Uterus (tissue), 4 donors: ENCODE measurements around the gene RNF208. TPM values are rescaled to one million over a fixed set of nuclear protein-coding genes. Genes with fewer than 3 reads are reported as not detected.

Source experiments
- DNase-seq, 2 donors: peaks; one replicate each; pipeline ENCODE4 v3.0.0-alpha.2; 2019 to 2020
- H3K27ac ChIP-seq, 2 donors: fragments of 200-600 bp; sonication (generic); 1 replicate in 1 of 2; 2 replicates in 1 of 2; pipeline ENCODE4 v1.5.1; 2016 to 2018
- H3K27me3 ChIP-seq, 2 donors: fragments of 200-600 bp; sonication (generic); one replicate each; pipeline ENCODE4 v1.5.1; 2018 to 2019; ENCODE audit warnings: control low read depth in 1 of 2
- H3K36me3 ChIP-seq, 2 donors: fragments of 200-600 bp; sonication (generic); one replicate each; pipeline ENCODE4 v1.5.1; 2019; ENCODE audit warnings: control low read depth in 1 of 2
- H3K4me1 ChIP-seq, 2 donors: fragments of 200-600 bp; sonication (generic); one replicate each; pipeline ENCODE4 v1.5.1; 2018 to 2019; ENCODE audit warnings: control low read depth in 1 of 2
- H3K4me3 ChIP-seq, 2 donors: fragments of 200-600 bp; sonication (generic); 1 replicate in 1 of 2; 2 replicates in 1 of 2; pipeline ENCODE4 v1.5.1; 2018 to 2019; ENCODE audit warnings: mild to moderate bottlenecking in 1 of 2
- H3K9me3 ChIP-seq, 2 donors: fragments of 200-600 bp; sonication (generic); one replicate each; pipeline ENCODE4 v1.5.1; 2019; ENCODE audit warnings: control low read depth in 1 of 2
- POLR2A ChIP-seq, 2 donors: fragments of 450-650 bp; IDR thresholded peaks; one replicate each; pipeline ENCODE4 v1.6.1; 2016; ENCODE audit warnings: antibody characterized with exemption in 2 of 2, mild to moderate bottlenecking in 1 of 2, moderate library complexity in 1 of 2
- intact Hi-C: fragments of 100-400 bp; cut with DNase I; formaldehyde crosslinking; loops from one replicate; pipeline ENCODE4 v1.15.1; 2023; ENCODE audit warnings: low total_unique reads
- total RNA-seq, 4 donors: library from RNA; depleted of rRNA in 3 of 4; stranded (reverse); fragments of >200 nt in 3 of 4; gene quantifications; one replicate each; pipeline versions ENCODE4 v1.1.0 to v1.2.4, GENCODE V29; 2014 to 2023
- TF ChIP-seq, protein P1 (sequence below), 4 experiments: fragments of 200-600 bp in 2 of 4; fragments of 450-650 bp in 2 of 4; sonication (generic) in 2 of 4; IDR thresholded peaks; one replicate each; pipeline ENCODE4 v1.5.1; 2016 to 2019; ENCODE audit warnings: antibody characterized with exemption in 4 of 4, mild to moderate bottlenecking in 2 of 4, moderate library complexity in 1 of 4
- donor health status: DM: yes; HTN: yes; CAD: no.

The RNF208 gene
- total RNA-seq, 4 donors from 2014 or later: 3.7 TPM; not detected in 3

DNA sequence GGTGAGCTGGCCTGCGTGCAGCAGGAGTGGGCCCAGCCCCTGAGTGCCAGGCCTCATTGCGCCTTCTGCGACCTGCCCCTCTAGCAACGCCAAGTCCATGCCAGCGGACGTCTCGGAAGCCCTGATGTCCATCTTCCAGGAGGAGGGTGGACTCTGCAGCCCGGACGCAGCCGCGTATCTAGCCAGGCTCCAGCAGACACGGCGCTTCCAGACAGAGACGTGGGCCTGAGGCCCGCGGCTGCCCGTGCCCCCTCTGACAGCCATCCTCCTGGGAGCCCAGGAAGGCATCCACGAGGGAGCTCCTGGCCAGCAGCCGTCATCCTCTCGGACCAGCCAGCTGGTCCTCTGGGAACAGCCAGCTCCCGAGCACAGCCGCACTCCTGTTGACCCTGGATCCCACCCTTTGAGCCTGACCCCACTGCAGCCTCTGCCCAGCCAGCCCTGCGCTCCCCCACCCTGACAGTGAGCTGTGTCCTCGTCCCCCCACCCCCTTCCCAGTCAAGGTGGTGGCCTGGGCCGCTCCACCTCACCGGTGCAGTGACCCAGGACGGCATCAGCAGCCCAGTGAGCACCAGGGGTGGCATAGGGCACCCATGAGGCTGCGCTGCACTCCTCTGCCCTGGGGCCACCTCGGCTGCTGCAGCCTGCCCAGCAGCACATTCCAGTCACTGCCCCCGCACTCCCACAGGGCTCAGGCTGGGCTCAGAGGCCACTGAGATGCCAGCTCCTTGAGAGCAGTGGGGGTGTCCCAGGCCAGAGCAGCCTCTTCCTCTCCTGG lies 5.7 kb downstream of the RNF208 start:
- Histone ChIP-seq H3K27me3 (no peaks in the 10 kb centered on the region), H3K9me3 (no peaks in the 10 kb centered on the region), H3K27ac (no peak overlapping the region), H3K4me1 (peaks cover 0 to 7% of the 10 kb centered on the region in 2 donors), H3K36me3 (no peaks in the 10 kb centered on the region), H3K4me3 (no peak overlapping the region)
- DNase-seq: no peak
- no peak for TF ChIP-seq POLR2A (IDR thresholded peaks at IDR 0.05)
- TF ChIP-seq, protein P1, sequence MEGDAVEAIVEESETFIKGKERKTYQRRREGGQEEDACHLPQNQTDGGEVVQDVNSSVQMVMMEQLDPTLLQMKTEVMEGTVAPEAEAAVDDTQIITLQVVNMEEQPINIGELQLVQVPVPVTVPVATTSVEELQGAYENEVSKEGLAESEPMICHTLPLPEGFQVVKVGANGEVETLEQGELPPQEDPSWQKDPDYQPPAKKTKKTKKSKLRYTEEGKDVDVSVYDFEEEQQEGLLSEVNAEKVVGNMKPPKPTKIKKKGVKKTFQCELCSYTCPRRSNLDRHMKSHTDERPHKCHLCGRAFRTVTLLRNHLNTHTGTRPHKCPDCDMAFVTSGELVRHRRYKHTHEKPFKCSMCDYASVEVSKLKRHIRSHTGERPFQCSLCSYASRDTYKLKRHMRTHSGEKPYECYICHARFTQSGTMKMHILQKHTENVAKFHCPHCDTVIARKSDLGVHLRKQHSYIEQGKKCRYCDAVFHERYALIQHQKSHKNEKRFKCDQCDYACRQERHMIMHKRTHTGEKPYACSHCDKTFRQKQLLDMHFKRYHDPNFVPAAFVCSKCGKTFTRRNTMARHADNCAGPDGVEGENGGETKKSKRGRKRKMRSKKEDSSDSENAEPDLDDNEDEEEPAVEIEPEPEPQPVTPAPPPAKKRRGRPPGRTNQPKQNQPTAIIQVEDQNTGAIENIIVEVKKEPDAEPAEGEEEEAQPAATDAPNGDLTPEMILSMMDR (IDR thresholded peaks at IDR 0.05): no peak
- intact Hi-C loops: no loop called here

DNA sequence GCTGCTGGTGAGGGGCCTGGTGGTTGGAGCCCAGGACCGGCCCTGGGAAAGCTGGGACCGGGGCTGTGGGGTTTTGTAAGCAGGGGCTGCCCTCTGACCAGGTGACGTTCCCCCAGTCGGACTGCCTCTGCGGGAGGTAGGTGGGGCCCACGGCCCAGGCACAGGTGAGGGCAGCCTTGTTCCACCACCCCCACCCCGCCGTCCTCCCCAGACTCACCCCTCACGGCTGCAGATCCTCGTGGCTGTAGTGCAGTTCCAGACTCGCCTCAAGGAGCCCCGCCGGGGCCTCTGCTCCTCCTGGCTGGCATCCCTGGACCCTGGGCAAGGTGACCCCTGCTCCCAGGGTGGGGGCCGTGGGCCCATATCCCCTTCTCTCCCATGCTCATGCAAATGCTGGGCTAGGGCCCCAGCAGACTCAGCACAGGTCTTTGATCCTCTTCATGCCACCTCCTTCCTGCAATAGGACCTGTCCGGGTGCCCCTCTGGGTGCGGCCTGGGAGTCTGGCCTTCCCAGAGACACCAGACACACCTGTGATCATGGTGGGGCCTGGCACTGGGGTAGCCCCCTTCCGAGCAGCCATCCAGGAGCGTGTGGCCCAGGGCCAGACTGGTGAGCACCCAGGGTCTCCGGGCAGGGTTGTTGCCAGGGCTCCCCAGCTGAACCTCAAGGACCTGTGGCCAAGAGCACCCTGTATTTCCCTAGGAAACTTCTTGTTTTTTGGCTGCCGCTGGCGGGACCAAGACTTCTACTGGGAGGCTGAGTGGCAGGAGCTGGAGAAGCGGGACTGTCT lies 6.6 kb downstream of the RNF208 start:
- TF ChIP-seq, protein P1 (IDR thresholded peaks at IDR 0.05): no peak
- no peak for TF ChIP-seq POLR2A (IDR thresholded peaks at IDR 0.05)
- Histone ChIP-seq H3K4me3 (no peak overlapping the region), H3K27ac (no peak overlapping the region), H3K36me3 (no peaks in the 10 kb centered on the region), H3K27me3 (no peaks in the 10 kb centered on the region), H3K9me3 (no peaks in the 10 kb centered on the region), H3K4me1 (peaks cover 0 to 6% of the 10 kb centered on the region in 2 donors)
- no peak for DNase-seq
- intact Hi-C loops: no loop called here

DNA sequence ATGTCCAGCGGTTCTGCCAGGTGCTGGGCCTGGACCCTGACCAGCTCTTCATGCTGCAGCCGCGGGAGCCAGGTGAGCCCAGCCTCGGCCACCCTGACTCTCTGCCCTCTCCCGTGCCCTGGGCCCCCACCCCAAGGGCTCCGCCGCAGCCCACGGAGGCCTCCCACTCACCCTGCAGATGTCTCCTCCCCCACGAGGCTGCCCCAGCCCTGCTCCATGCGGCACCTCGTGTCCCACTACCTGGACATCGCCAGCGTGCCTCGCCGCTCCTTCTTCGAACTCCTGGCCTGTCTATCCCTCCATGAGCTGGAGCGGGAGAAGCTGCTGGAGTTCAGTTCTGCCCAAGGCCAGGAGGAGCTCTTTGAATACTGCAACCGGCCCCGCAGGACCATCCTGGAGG lies 7.4 kb downstream of the RNF208 start:
- intact Hi-C loops: no loop called here
- Histone ChIP-seq H3K36me3 (no peaks in the 10 kb centered on the region), H3K27ac (no peak overlapping the region), H3K4me1 (peaks cover 0 to 6% of the 10 kb centered on the region in 2 donors), H3K4me3 (no peak overlapping the region), H3K27me3 (no peaks in the 10 kb centered on the region), H3K9me3 (no peaks in the 10 kb centered on the region)
- no peak for DNase-seq
- TF ChIP-seq POLR2A (IDR thresholded peaks at IDR 0.05): no peak
- TF ChIP-seq, protein P1 (IDR thresholded peaks at IDR 0.05): no peak

DNA sequence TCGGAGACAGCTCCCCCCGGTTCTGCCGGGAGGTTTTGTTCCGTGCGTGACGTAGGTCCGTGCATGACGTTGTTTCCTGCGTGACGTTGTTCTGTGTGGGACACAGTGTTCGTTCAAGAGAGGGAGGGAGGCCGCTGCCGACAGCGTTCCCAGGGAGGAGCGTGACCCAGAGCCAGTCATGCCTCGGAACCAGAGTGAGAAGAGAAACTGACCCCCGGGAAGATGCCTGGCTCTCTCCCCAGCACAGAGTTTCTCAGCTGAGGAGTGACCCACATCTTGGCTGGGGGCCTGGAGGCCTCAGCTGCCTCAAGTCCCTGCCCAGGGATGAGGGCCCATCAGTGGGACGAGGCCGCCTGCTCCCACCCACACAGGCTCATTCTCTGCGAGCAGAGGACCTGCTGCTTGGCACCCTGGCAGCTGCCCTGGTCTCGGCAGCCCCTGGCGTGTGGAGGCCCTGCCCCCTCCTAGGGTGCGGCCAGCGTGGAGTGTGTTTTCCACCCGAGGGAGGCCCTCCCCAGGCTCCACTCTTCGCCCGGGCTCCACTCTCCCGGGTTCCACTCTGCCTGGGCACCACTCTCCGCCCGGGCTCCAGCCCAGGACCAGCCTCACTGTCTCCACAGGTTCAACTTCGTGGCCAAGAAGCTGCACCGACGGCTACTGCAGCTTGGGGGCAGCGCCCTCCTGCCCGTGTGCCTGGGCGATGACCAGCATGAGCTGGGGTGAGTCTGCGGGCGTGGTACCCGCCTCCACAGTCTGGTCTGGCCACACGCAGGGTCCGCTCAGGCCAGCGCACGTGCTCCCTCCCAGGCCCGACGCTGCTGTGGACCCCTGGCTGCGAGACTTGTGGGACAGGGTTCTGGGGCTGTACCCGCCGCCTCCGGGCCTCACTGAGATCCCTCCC lies 8.6 kb downstream of the RNF208 start:
- intact Hi-C loops: no loop called here
- H3K4me1 ChIP-seq: peaks cover 0 to 6% of the 10 kb centered on the region in 2 donors
- no peak for TF ChIP-seq POLR2A (IDR thresholded peaks at IDR 0.05)
- TF ChIP-seq, protein P1 (IDR thresholded peaks at IDR 0.05): no peak
- H3K27me3 ChIP-seq: no peaks in the 10 kb centered on the region
- no peaks in the 10 kb centered on the region for H3K36me3 ChIP-seq
- no peaks in the 10 kb centered on the region for H3K9me3 ChIP-seq
- DNase-seq: no peak
- H3K27ac ChIP-seq: no peak overlapping the region
- H3K4me3 ChIP-seq: no peak overlapping the region
